Measurements from ENCODE around the gene HNRNPUL2.
"Not testable (repeated sequence)": the region's sequence is repeated elsewhere in the genome, so short reads cannot be mapped to it uniquely, and the experiment has no call there.

The HNRNPUL2 gene

DNA sequence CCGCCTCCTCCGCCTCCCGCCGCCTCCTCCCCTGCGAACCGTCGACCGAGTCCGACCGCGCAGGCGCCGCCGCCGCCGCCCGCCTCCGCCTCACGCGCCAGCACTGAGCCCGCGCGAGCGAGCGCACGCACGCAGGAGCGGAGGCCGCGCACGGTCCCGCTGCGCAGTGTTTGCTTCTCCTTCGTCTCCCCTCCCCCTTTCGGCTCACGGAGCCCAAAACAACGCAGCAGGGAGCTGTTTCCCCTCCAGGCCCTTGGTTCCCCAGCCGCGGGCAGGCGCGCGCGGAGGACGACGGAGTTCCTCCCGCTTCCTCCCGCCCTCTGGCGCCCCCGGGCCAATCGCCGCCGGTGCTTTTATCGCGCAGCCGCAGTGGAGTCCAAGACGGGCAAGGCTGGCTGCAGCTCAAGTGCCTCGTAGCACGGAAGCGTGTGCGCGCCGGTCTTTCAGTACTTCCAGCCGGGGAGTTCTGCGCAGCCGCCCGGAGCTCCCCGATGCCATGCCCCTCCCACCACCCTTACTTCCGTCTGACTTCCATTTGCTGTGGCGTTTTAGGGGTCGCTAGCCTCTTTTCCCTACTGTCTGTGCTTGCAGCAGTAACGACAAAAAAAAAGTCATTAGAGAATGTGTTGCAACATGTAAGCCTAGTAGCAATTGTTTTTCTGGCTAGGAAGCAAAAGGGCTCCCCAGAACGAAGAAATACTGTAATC lies at the start of gene HNRNPUL2:
TSS of gene HNRNPUL2 (minus strand) at position 293 of the 707 bp plus-strand sequence. CDS start 301 bp downstream, outside the sequence.
- peak; percentile 99 for DNase-seq
- peak; percentile 89 for ATAC-seq

- no peak for ATAC-seq
Measured at GRCh38 chr11:62775646-62776045, 48.4 kb upstream of the HNRNPUL2 start.

GRCh38 chr11:62774407-62774806 lies 47.1 kb upstream of the HNRNPUL2 start:
- ATAC-seq (no peak), DNase-seq (no peak)

More at GRCh38 chr11:62775646-62776045, 48.4 kb upstream of the HNRNPUL2 start:
- DNase-seq, result no peak

- peak; percentile 93 for ATAC-seq
Measured at GRCh38 chr11:62771144-62772021, 44.1 kb upstream of the HNRNPUL2 start, which contains the start of gene TAF6L. Gene TAF6L (plus strand): TSS chr11:62771396. CDS start chr11:62775784, 4,388 bp downstream.

DNA sequence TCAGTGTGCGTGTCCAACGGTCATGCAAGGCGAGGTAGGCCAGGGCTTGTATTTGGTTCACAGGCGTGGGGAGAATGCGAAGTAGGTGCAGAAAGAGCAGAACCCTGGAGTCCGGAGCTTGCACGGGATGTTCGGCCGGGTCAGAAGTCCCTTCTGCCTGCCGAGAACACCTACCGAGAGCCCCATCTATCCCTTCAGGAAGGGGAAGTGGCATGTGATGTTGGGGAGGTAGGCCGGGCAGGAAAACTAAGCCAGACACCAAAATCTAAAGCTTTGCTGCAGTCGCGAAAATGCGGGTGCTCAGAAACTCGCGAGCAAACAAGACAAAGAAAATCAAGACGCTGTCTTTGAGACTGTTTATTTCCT lies 43.5 kb upstream of the HNRNPUL2 start:
- DNase-seq (peak; percentile 34), ATAC-seq (no peak)

More at GRCh38 chr11:62771144-62772021, 44.1 kb upstream of the HNRNPUL2 start, which contains the start of gene TAF6L:
- peak; percentile 96 for DNase-seq

- ATAC-seq, DNase-seq: not testable (repeated sequence)
Measured at GRCh38 chr11:62760867-62761227, 33.6 kb upstream of the HNRNPUL2 start.

DNA sequence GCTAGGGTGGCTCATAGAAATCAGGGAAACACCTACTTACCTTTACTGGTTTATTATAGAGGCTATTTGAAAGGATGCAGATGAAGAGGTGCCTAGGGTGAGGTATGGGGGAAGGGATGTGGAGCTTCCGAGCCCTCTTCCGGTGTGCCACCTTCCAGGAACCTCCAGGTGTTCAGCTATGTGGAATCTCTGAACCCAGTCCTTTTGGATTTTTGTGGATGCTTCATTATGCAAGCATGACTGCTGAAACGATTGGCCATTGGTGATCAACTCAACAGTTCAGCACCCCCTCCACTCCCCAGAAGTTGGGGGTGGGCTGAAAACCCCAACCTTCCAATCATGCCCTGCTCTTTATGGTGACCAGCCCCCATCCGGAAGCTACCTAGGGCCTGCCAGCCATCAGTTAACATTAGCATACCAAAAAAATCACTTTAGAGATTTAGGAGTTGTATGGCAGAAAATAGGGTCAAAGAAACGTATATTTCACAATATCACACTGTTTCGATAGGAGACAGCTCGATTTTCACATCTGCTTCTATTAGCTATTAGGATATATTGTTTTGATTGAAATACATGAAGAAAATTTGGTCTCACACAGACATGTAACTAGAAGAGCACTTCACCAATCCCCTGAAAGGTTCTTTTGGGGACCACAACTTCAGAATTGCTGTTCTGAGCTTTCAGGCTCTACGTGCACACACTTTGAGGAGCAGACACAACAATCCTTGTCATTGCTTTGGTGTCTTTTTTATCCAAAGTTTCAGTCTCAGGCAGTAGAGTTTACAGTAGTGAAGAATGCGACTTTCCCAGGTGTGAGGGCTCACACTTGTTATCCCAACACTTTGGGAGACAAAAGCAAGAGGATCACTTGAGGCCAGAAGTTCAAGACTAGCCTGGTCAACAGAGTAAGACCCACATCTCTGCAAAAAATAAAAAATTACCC lies 30.9 kb upstream of the HNRNPUL2 start:
- no peak for ATAC-seq
- no peak for DNase-seq

DNA sequence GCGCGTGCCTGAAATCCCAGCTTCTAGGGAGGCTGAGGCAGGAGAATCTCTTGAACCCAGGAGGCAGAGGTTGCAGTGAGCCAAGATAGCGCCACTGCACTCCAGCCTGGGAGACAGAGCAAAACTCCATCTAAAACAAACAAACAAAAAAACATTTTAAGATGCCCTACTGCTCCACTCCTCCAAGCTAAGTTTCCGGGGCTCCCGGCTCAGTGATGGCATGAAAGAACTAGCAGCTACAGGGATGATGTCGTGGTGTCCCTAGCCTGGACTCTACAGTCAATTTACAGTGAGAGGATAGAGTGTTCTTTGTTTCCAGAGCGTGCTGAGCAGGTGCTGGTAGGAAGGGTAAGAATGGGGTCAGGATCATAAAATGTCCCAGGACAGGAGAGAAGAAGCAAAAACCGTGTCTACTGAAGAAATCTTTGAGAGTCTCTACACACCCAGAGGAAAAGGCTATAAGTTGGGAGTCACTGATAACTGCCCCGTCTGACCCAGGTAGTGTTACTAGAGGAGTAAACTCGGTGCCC lies 27.9 kb upstream of the HNRNPUL2 start:
- DNase-seq (no peak), ATAC-seq (no peak)

- DNase-seq, result peak; percentile 97
- ATAC-seq, result peak; percentile 98
Measured at GRCh38 chr11:62753736-62754603, 26.7 kb upstream of the HNRNPUL2 start, which contains the start of gene ZBTB3. Gene ZBTB3 (minus strand): TSS chr11:62754160. CDS start chr11:62753664, 496 bp downstream.

DNA sequence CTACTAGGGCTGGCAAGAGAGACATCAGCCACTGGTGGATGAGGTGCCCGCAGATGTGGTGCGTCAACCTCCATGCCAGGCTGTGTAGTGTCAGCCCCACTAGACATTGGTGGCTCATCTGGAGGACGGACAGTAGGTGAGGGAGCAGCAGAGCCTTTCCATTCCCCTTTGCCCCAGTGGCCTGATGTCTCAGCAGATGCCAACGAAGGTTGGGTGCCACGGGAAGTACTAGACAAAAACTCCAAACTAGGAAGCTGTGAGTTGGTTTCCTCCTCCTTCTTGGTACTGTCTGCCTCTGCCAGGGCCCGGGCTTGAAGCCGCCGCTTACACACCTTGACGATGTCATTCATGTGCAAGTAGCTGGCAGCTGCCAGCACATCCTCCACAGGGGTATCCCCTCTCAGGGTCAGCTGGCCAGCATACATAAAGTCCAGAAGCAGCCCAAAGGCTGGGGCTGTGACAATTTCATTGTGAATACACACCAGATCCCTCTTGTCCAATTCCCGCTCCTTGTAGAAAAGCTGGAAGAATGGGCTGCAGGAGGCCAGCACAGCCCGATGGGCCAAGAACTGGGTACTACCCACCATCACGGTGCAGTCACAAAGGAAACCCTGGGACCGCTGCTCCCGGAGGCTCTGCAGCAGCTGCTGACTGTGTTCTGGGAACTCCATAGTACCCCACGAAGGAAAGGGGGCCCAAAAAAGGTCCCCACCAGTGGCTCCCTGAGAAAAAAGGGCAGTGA lies 25.9 kb upstream of the HNRNPUL2 start:
- ATAC-seq (no peak), DNase-seq (no peak)

- ATAC-seq, result no peak
Measured at GRCh38 chr11:62752177-62752785, 25.0 kb upstream of the HNRNPUL2 start.

DNA sequence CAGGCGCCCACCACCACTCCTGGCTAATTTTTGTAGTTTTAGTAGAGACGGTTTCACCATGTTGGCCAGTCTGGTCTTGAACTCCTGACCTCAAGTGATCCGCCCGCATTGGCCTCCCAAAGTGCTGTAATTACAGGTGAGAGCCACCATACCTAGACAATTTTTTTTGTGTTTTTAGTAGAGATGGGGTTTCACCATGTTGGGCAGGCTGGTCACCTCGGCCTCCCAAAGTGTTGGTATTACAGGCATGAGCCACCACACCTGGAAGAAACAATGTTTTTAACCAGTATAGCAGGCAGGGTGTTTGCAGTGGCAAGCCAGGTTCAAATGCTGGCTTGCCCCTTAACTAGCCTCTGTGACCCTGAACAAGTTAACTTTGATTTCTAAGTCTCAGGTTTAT lies 22.7 kb upstream of the HNRNPUL2 start:
- not testable (repeated sequence) for ATAC-seq, DNase-seq

More at GRCh38 chr11:62752177-62752785, 25.0 kb upstream of the HNRNPUL2 start:
- no peak for DNase-seq

DNA sequence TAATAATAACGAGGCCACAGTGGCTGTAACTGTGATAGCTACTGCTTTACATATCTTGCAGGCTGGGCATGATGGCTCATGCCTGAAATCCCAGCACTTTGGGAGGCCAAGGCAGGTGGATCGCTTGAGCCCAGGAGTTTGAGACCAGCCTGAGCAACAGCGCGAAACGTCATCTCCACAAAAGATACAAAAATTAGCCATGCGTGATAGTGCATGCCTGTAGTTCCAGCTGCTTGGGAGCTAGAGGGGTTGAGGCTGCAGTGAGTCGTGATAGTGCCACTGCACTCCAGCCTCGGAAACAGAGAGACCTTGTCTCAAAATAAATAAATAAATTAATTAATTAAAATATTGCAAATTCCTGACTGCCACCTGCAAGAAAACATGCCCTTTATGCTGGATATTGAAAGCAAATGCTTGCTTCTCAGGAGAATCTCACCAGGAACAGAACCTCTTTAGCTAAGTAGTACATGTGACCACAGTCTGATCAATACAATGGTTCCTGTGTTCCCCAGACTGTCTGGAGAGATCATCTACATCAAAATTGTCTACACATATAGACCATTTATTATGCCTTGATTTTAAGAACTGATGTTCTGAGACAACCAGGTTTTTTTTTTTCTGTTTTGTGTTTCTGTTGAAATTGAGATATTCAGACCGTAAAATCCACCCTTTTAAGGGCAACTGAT lies 20.4 kb upstream of the HNRNPUL2 start:
- no peak for DNase-seq
- ATAC-seq, result no peak

GRCh38 chr11:62737196-62737595 lies 9.9 kb upstream of the HNRNPUL2 start:
- ATAC-seq (no peak), DNase-seq (no peak)

DNA sequence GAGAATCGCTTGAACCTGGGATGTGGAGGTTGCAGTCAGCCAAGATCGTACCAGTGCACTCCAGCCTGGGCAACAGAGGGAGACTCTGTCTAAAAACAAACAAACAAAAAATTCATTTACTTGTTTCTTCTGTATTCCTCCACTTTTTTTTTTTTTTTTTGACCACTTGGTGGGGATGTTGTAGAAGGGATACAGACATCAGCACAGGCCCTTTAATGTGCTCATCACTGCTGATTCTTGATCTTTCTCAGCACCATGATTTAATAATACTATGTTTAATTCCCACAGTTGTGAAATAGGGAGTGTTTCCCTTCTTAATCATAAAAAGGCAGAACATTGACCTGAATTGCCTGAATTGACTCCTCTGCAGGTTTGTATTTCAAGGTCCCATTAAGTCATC lies 5.6 kb upstream of the HNRNPUL2 start:
- DNase-seq, result no peak
- no peak for ATAC-seq

- not testable (repeated sequence) for DNase-seq, ATAC-seq
Measured at GRCh38 chr11:62730076-62730475, 2.8 kb upstream of the HNRNPUL2 start.

GRCh38 chr11:62728171-62728988 lies 1.1 kb upstream of the HNRNPUL2 start, which contains the start of gene TTC9C:
Gene TTC9C (plus strand): TSS chr11:62728486. CDS start chr11:62728849, 363 bp downstream.
- DNase-seq (peak; percentile 86), ATAC-seq (no peak)

DNA sequence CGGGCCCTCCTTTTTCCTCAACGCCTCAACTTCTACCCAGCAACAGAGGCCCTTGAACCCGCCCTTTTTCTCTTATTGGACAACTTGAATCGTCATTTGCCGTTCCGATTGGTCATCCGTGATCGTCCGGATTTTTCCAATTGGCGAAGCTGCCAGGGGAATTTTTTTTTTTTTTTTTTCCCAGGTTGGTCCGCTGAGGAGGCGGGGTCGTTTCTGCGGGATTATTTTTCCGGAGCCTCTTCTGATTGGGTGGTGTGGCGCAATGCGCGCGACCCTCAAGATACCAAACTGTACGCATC lies 564 bp upstream of the HNRNPUL2 start:
- peak; percentile 56 for ATAC-seq
- peak; percentile 77 for DNase-seq

Data from stimulated activated naive CD8-positive, alpha-beta T cell treated with anti-CD3 and anti-CD28 coated beads, Interleukin-15, Interleukin-2, amounts not matched to agents 100 U/mL and 50 U/mL, for 24 hours (primary cell).